ENCODE measurements around the gene PLD1.

PLD1 gene

DNA sequence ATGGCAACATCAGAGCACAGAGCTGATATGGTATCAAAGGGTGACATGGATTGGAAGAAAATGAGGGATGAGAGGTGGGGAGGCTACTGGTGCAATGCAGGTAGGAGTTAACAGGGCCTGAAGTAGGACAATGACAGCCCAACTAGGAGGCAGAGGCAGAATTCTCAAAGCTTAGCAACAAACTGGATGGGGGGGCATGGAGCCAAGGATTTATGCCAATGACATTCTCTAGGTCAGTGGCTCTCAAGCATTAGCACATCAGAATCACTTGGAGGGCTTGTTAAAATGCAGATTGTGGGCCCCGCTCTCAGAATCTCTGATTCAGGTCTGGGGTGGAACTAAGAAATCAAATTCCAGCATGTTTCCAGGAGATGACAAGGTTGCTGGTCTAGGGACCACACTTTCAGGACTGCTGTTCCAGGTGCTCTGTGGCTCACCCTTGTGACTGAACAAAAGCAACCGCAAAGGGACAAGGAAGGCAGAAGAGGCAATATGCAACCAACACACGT lies 252.0 kb downstream of the PLD1 start:
- DNase-seq (ENCODE audit: low spot score), result no peak

- DNase-seq (ENCODE audit: low spot score), result no peak
Measured at GRCh38 chr3:171557173-171557572, 253.1 kb downstream of the PLD1 start.

- no peak for DNase-seq (ENCODE audit: low spot score)
Measured at GRCh38 chr3:171556574-171557145, 253.6 kb downstream of the PLD1 start.

- DNase-seq (ENCODE audit: low spot score), result no peak
Measured at GRCh38 chr3:171556148-171556547, 254.1 kb downstream of the PLD1 start.

- DNase-seq (ENCODE audit: low spot score), result no peak
Measured at GRCh38 chr3:171553086-171553485, 257.2 kb downstream of the PLD1 start.

GRCh38 chr3:171552531-171552930 lies 257.8 kb downstream of the PLD1 start:
- DNase-seq (ENCODE audit: low spot score), result no peak

DNA sequence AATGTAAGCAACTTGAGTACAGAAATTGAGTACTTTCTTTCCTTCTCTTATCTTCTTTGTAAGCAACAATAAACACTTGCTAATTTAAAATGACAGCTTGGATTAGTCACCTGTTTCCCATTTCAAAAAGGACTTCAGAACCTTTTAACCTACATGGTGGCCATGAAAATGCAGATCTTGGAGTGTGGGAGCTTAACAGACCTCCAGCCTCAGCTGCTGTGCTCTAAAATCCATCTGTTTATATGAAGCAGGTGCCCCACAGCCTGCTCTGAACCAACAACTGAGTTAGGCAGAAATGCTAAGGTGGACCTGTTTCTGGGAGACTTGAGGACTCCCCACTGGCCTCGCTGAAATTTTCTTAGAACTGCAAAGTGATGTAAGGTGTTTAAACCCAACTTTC lies 259.0 kb downstream of the PLD1 start:
- no peak for DNase-seq (ENCODE audit: low spot score)

All from CD4-positive, alpha-beta T cell treated with Interleukin-2 at 100 ng/mL for 4 hours (primary cell).